ENCODE results near the gene TMEM132C. TPM values are rescaled to one million over a fixed set of nuclear protein-coding genes. Genes with fewer than 3 reads are reported as not detected.

TMEM132C gene
- total and polyA plus RNA-seq, 3 donors from 2014 or later, result 2.9 to 5.5 (median 3.3) TPM

- Histone ChIP-seq H3K27ac (no peak overlapping the region), H3K27me3 (no peaks in the 10 kb centered on the region), H3K36me3 (ENCODE audit: low read depth, missing control alignments) (no peaks in the 10 kb centered on the region), H3K9me3 (no peaks in the 10 kb centered on the region), H3K4me3 (no peak overlapping the region), H3K4me1 (no peaks in the 10 kb centered on the region)
- TF ChIP-seq CTCF (IDR thresholded peaks at IDR 0.05), result no peak
- TF ChIP-seq POLR2A (IDR thresholded peaks at IDR 0.05), result no peak
- intact Hi-C loops (cut with DNase I; ENCODE audit: low total_unique reads), result no loop called here
- WGBS, 2 donors, result 69 to 70% methylated on average over 7 of the region's 7 CpGs
- no peak for DNase-seq
Measured at GRCh38 chr12:128449146-128449894, 182.3 kb downstream of the TMEM132C start.

GRCh38 chr12:128450810-128451209 is 183.8 kb downstream of the TMEM132C start:
- Histone ChIP-seq H3K27ac (no peak overlapping the region), H3K4me3 (no peak overlapping the region), H3K27me3 (no peaks in the 10 kb centered on the region), H3K36me3 (ENCODE audit: low read depth, missing control alignments) (no peaks in the 10 kb centered on the region), H3K4me1 (no peaks in the 10 kb centered on the region), H3K9me3 (no peaks in the 10 kb centered on the region)
- intact Hi-C loops (cut with DNase I; ENCODE audit: low total_unique reads), result no loop called here
- TF ChIP-seq POLR2A (IDR thresholded peaks at IDR 0.05) (no peak), CTCF (IDR thresholded peaks at IDR 0.05) (no peak)
- no peak for DNase-seq
- 58 to 61% methylated on average over 3 of the region's 3 CpGs for WGBS, 2 donors

- Histone ChIP-seq H3K27me3 (no peaks in the 10 kb centered on the region), H3K9me3 (no peaks in the 10 kb centered on the region), H3K27ac (no peak overlapping the region), H3K4me3 (no peak overlapping the region), H3K36me3 (ENCODE audit: low read depth, missing control alignments) (no peaks in the 10 kb centered on the region), H3K4me1 (no peaks in the 10 kb centered on the region)
- DNase-seq, result no peak
- 70 to 71% methylated on average over 5 of the region's 5 CpGs for WGBS, 2 donors
- TF ChIP-seq CTCF (IDR thresholded peaks at IDR 0.05), result no peak
- TF ChIP-seq POLR2A (IDR thresholded peaks at IDR 0.05), result no peak
- intact Hi-C loops (cut with DNase I; ENCODE audit: low total_unique reads), result no loop called here
Measured at GRCh38 chr12:128455851-128456250, 188.9 kb downstream of the TMEM132C start.

GRCh38 chr12:128456922-128457321 is 190.0 kb downstream of the TMEM132C start:
- Histone ChIP-seq H3K4me1 (no peaks in the 10 kb centered on the region), H3K36me3 (ENCODE audit: low read depth, missing control alignments) (no peaks in the 10 kb centered on the region), H3K27ac (no peak overlapping the region), H3K27me3 (no peaks in the 10 kb centered on the region), H3K4me3 (no peak overlapping the region), H3K9me3 (no peaks in the 10 kb centered on the region)
- no peak for TF ChIP-seq POLR2A (IDR thresholded peaks at IDR 0.05)
- TF ChIP-seq CTCF (IDR thresholded peaks at IDR 0.05), result no peak
- intact Hi-C loops (cut with DNase I; ENCODE audit: low total_unique reads), result no loop called here
- 94 to 95% methylated on average over 3 of the region's 3 CpGs for WGBS, 2 donors
- DNase-seq, result no peak
